ENCODE measurements around the gene SARDH.

Gene SARDH

DNA sequence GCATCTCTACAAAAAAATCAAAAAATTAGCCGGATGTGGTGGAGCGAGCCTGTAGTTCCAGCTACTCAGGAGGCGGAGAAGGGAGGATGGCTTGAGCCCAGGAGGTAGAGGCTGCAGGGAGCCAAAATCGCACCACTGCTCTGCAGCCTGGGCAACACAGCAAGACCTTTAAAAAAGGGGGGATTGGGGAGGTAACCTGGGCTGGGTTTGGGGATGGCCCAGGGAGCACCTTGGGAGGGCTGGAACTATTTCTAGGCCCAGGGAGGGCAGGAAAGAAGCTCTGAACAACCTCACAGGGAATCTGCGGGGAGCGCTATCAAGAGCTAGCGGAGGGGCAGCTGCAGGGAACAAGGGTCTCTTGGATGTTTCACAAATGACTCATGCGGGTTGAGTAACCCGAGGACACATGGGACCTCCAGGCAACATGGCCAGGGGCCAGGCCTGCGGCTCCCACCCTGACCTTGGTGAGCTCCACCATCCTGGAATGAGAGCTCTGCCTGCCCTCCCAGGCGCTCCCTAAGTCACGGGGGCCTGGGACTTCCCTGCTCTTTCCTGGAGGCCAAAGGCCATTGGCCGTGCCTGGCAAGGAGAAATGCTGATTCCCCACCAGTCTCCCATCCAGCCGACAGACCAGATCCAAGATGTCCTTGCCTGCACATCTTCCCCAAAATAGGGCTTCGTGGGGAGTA is 23.4 kb downstream of the SARDH start:
- DNase-seq (ENCODE audit: low read depth) = no peak

DNA sequence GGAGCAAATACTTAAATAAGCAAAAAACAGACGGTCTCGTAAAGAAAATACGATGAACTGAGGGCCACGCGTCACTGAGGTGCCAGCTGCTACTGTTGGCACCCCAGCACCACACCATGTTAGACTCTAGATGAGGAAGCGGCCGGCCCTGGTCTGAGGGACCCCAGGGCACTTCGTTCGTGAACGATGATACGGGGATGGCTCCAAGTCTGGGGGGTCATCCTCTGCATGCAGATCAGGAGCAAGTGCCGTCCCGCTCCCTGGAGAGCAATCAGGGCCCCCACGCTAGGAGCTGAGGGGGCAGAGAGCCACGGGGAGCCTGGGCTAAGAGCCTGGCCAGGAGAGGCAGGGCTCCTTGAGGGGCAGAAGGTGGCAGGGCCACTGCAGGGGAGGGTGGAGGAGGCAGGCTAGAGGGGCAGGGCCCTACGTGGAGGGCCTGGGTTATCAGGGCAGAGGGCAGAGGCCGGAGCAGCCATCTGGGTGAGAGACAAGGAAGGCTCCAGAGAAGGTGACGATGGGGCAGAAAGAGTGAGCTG is 24.1 kb downstream of the SARDH start:
- DNase-seq (ENCODE audit: low read depth) = no peak

DNA sequence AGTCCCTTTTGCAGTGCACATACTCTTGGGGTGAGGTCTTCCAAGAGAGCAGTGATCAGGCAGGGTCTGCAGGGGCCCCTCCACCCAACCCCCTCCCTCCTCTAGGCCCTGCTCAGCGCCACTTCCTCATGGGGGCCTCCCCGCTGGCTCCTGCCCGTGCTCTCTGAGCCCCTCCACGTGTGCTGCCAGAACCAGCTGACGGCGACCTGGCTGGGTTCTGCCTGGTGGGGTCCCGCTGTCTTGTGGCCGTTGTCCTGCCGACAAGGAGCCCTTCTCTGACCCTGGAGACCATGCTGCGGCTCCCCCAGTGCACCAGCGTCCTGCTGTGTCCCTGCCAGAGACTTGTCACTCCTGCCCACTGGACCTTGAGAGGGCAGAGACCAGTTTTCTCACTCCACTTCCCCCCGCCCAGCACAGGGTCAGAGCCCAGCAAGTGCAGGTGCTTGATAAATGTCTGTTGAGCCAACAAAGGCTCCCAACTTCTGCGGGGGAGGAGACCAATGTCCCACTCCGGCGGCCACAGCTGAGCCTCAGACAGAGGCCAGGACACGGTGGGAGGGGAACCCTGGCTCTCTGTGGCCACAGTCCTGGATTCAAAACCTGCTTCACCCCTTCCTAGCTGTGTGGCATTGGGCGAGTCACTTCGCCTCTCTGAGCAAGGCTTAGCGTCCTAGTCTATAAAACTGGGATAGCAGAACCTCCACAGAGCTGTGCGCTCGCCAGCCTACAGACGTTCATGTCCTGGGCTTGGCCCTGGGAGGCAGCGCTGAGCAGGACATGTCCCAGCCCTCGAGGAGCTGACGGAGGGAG is 24.8 kb downstream of the SARDH start:
- no peak for DNase-seq (ENCODE audit: low read depth)

DNA sequence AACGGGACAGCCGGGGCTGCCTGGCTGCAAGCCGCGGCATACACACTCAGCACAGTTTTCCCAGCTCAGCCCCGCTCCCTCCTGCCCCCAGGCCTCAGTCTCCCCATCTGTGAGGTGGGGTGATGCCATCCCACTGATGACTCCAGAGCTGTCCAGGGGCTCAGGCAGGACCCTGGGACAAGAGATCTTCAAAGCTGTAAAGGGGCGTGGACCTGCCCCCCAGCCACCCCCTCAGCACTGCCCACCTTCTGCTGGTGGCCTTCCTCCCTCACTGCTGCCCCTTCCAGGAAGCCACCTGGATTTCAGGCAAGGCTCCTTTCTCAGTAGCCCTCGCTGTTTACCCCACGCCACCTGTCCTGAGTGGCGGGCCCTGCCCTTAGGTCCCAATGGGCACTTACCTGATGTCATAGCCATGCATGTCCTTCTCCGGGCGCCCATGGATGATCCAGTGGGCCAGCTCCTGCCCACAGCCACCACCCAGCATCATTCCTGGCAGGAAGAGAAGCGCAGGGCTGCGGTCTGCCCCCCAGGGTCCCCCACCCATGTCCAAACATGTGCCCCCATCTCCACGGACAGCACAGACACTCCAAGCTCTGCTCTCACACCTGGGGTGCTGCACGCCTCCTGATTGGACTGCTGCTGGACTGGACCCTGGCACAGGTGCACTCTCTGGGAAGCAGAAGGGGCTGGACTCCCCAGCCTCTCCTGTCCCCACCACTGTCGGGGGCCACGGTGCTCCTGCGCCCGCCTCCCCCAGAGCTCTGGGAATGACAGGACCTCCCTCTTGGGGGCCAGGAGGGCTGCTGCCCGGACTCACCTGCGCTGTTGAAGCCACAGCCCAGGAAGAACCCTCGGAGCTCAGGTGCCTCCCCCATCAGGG is 25.7 kb downstream of the SARDH start:
- DNase-seq (ENCODE audit: low read depth) = no peak

DNA sequence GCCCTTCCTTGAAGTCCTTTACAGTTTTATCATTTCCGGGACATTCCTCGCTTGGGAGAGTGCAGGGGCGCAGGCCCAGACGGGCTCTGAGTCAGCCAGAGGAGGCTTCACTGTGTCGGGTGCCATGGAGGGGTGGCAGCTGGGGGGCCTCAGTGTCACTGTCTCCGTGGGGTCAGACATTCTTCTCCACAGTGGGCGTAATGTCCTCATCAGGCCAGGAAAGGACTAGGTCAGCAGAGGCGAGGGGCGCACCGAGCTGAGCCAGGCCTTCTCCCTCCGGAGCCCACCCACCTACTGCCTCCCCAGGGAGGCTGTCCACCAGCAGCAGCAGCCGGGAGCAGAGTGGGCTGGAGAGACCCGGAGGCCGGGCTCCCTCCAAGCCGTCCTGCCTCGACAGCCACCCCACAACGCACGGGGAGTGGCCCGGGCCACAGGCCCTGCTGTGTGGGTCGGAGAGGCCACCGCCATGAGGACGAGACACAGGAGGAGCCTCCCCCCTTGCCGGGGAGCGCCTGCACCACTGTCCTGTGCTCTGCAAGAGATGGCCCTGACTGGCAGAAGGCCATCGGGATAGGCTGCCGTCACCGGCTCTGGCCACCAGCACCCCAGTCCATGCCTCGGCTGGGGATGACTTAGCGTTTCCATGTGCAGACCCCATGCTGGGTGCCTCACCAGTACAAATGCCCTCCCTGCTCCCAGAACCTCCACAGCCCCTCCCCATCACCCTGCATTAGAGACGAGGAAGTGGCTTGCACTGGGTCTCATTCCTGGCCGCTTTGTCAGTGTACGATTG is 26.5 kb downstream of the SARDH start:
- no peak for DNase-seq (ENCODE audit: low read depth)

DNA sequence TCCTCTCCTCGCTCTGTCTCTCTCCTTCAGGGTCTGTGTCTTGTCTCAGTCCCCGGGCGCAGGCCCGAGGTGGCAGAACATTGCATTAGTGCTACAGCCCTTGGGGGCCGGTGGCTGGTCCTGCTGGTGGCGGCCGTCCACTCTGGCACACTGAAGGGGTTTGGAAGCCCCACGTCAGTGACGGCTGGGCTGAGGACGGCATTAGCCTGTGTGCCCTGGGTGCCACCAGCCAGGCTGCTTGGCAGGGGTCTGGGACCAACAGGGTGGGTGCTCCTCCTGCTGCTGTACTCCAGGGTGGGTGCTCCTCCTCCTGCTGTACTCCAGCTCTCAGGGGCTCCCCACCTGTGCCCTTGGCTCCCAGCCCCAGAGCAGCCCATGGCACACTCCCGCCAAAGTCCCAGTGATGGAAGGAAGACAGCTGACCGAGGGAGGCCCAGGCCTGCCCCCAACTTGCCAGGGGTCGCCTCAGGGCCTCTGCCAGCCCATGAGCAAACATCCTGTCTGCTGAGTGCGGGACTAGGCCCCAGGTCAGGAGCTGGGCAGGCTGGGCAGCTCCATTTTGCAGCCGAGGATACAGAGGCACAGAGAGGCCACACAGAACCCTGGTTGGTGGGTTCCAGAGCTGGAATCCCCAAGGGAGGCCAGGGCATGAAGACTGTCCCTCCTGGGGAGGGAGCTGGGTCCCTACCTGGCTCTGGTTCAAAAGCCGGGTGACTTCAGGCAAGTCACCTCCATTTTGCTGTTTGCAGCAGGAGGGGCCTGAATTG is 27.3 kb downstream of the SARDH start:
- no peak for DNase-seq (ENCODE audit: low read depth)

DNA sequence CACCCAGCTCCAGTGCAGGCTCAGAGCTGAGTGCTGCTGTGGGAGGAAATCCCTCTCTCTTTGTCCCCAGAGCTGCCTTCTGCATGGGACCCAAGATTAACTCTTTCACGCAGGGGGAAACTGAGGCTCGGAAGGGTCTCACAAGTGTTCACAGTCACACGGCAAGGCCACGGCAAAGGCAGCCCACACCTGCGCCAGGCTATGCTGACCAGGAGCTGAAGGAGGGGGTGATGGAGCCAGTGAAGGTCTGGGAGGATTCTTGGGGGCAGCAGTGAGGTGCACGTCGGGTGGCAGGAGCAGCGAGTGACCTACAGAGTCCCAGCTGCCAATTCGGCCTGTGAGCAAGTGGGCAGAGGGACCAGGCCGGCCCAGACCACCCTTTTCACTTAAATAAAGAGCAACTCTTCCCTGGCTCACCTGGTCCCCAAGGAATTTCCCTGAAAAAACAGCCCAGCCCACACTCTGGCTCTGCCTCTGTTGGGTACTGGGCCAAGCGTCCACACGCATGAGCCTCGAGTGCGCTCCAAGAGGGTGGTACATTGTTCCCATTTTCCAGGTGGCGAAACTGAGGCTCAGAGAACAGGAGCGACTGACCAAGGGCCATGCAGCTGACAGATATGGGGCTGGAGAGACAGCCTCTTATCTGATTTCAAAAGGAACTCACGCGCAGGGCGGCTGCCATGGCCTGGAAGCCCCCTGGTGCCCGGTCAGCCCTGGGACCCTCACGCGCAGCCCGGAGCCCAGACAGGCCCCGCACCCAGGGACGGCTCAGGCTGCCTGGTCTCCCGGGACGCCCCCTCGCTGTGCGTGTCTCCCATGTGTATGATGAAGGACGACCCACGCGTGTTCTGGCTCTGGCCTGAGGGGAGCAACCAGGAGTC is 28.2 kb downstream of the SARDH start:
- DNase-seq (ENCODE audit: low read depth) = no peak

DNA sequence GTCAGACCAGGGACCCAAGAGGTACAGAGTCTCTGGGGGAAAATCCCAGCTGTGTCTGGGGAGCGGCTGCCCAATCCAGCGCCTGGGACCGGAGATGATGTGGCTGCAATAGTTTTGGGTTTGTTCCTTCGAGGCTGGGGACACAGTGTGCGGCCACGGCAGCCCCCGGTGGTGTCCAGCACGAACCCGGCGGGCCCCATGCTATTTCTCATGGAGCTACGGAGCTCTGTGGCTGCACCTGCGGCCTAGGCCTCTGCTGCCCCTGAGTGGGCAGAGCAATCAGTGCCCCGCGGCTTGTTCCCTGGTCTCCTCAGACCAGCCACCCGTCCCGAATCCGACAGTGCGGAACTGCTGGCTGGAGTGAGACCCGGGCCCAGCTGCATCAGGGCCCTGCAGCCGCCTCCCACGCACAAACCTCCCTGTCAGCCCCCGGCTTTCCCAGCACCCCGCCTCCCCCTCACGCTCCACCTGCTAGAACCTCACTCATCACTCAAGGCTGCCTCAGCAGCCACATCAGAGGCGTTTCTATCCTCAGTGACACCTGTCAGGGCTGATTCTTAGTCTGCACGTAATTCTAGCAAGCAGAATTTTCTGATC is 29.0 kb downstream of the SARDH start:
- no peak for DNase-seq (ENCODE audit: low read depth)

DNA sequence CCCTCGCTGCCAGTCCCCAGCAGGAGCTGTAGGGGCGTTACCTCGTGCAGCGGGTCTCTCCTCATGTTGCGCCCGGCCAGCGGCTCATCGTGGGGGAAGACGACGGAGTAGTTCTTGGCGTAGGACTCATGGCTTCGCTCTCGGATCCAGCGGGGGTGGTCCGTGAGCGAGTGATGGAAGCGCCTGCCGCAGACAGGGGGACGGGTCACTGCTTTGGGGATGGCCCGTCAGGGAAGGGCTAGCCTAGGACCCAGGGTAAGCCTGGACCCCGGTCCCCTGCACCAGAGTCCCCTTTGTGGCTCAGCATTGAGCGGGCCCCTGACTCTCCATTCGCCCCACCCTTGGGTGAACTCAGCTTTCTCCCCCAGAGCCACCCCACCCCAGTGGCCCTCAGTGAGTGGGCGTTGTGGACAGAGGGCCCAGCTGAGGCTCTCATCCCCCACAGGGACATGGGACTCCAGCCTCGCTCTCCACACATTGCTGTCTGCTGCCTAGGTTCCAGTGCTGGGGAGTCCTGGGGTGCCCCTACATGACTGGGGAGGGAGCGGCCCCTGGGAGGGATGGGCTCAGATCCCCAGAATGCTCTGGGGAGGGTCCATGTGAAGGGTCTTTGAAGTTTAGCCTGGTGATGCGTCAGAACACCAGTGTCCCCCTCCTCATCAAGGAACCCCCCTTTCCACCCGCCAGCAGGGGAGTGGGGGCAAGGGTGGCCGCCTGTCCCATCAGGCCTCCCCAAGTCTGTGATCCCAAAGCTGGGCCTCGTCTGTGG is 29.7 kb downstream of the SARDH start:
- DNase-seq (ENCODE audit: low read depth) = no peak

DNA sequence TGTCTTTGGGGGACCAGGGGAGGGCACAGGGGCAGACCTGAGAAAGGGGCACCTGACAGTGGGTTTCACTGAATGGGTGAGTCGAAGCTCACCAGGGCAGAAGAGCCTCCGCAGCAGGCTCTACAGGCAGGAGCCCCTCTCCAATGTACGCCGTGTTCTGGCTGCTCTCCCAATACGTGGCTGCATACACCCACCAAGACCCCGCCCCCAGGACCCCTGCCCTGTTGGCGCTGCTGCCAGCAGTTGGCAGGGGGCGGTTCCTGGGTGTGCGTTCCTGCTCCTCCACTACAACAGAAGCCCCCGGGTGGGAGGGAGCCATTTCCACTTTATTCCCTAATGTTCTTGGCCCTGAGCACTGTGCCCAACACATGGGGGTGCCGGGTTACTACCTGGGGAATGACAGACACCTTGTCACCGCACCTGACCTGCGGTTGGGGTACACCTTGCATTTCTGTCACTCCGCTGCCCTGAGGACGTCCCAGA is 30.3 kb downstream of the SARDH start:
- DNase-seq (ENCODE audit: low read depth) = no peak

DNA sequence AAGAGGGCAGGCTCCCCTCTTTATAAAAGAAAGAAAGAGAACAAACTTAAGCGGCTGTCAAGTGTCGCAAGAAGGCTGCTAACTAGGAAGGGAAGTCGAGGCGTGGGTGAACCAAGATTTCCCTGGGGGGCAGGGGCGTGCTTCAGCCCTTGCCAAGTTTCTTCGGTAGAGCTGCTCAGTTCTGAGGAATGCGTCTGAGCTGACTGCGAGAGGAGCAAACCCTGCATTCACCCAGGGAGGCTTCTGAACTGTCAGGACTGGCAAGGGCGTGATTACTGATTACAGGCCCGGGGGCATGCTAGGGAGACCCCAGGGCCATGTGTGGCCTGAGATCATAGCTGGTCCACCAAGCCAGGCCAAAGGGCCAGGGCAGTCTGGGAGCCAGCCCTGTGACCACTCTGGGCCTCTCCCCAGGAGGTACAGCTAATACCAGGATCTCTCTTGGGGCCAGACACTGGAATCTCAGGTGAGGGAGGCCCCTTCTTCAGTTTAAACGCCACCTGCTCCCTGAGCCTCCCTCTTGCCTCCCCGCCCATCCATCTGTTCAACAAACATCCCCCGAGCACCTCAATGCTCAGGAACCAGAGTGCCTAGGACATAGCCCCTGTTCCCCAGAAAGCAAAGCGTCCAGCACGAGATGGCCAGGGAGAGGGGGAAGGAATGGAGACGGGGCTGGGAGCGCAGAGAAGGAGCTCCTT is 30.9 kb downstream of the SARDH start:
- no peak for DNase-seq (ENCODE audit: low read depth)

DNA sequence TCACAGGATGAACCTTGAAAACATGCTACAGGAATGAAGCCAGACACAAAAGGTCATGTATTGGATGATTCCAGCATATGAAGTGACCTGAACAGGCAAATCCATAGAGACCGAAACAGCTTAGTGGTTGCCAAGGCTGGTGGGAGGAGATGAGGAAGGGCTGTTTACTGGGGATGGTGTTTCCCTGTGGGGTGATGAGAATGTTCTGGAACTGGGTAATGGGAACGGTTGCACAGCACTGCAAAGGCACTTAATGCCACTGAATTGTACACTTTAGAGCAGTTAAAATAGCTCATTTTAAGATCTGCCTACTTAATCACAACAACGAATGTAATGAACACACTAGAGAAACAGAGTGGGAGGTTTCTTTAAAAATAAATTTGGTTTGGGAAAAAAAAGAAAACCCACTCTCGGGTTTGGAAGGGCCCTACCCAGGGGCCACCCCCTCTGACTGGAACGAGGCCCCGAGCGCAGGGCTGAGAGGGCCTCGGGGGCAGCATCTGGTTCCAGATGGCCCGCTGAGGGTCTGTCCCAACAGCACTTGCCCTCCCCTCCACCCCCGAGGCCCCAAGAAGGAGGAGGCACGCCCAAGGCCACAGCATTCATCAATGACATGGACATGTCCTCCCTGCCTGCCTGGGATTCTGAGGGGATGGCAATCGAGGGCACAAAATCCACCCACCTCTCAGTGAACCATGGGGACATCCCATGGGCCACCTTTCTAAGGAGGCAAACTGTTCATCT is 31.7 kb downstream of the SARDH start:
- no peak for DNase-seq (ENCODE audit: low read depth)

DNA sequence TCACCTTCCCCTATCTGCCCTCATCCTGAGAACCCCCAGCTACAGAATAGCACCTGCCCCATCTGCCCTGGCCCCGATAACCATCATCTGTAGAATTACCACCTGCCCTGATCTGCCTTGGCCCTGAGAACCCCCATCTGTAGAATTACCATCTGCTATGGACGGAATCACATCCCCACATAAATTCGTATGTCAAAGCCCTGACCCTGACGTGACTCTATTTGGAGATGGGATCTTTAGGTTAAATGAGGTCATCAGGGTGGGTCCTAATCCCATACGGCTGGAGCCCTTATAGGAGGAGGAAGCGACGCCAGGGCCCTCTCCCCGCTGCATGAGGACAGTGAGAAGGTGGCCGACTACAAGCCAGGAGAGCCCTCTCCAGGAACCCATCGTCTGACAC is 32.6 kb downstream of the SARDH start:
- DNase-seq (ENCODE audit: low read depth) = no peak

DNA sequence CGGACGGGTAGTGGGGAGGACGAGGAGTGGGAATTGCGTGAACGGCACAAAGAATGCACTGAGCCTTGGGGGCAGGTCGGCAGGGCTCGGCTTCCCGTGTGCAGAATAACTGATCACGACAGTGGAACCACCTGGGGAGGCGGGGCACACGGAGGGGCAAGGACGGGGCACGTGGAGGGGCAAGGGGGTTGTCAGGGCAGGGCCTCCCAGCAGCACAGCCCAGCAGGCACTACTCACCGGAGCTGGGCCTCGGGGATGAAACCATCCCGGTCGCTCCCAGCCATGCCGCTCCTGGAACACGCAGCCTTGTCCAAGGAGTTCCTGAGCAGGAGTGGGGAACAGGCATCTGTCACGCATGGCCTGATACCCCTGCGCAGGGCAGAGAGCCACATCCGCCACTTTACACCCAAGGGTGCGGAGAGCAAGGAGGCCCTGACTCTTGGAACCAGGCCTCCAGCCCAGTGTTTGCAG is 33.4 kb downstream of the SARDH start:
- no peak for DNase-seq (ENCODE audit: low read depth)

DNA sequence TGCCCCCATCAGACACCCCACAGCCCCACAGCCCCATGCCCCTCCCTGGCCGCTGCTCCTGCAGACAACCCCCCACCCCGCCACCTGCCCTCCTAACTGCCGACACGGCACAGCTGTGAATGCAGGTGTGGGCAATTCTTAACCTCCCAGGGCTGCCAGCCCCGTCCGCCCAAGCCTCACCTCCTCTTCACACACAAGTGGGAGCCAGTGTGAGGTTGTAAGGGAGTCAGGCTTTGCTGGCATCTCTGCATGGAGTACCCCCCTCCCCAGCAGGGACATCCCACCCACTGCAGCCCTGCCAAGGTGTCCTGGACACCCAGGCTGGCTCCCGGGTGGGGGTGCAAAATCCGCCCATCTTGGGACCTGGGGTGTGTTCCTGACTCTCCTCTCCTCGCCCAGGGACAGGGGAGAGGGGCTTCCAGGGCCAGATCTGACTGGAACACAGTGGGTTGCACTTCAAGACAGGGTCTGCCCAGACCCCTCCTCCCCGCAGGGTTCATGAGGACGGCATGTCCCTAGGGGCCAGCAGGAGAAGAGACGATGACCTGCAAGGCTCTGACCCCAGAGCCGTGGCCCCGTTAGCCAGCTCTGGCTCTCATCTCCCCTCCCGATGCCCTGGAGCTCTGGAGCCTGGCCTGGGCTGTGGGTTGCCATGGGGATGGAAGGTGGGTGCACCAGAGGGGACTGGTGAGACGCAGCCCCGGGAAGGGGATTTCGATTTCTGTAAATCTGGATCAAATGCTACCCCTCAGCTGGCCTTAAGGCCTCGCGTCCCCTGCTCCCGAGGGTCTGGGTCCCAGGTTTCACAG is 34.4 kb downstream of the SARDH start:
- no peak for DNase-seq (ENCODE audit: low read depth)

Data from HS-27A (cell line).